GM12891 (cell line): ENCODE data around the gene GAR1.

ENCODE experiments used
- DNase-seq: peaks from one replicate; pipeline ENCODE4 v3.0.0; 2011; ENCODE audit warnings: low spot score; ENCODE audit not compliant: insufficient read length
- FAIRE-seq: peaks from 2 replicates; lab custom pipeline; 2011; peaks lifted over from hg19 to GRCh38; lab: Jason Lieb, UNC
- PAX5 ChIP-seq: IDR thresholded peaks from 2 replicates; pipeline ENCODE4 v1.6.1; 2011; ENCODE audit warnings: low read length, moderate library complexity, mild to moderate bottlenecking; ENCODE audit not compliant: insufficient read depth, severe bottlenecking
- POLR2A ChIP-seq: IDR thresholded peaks from 2 replicates; pipeline ENCODE4 v1.6.1; 2011; ENCODE audit warnings: low read depth, low read length, control low read depth
- POLR2AphosphoS5 ChIP-seq: IDR thresholded peaks from 2 replicates; pipeline ENCODE4 v1.6.1; 2011; ENCODE audit warnings: low read depth, low read length, control low read depth
- POU2F2 ChIP-seq: IDR thresholded peaks from 2 replicates; pipeline ENCODE4 v1.6.1; 2011; ENCODE audit warnings: low read depth, mild to moderate bottlenecking, control low read depth, low read length, moderate library complexity
- SPI1 ChIP-seq: IDR thresholded peaks from 2 replicates; pipeline ENCODE4 v1.6.1; 2011; ENCODE audit warnings: low read depth, low read length, control low read depth
- TAF1 ChIP-seq: IDR thresholded peaks from 2 replicates; pipeline ENCODE4 v1.6.1; 2011; ENCODE audit warnings: low read depth, low read length, control low read depth

Gene GAR1

GRCh38 chr4:109870061-109870460 is 54.5 kb downstream of the GAR1 start:
- FAIRE-seq (no peak), DNase-seq (no peak)
- no peak for TF ChIP-seq TAF1
- no peak for TF ChIP-seq PAX5
- TF ChIP-seq SPI1: no peak
- no peak for TF ChIP-seq POU2F2
- TF ChIP-seq POLR2AphosphoS5: no peak
- TF ChIP-seq POLR2A: no peak

- no peak for FAIRE-seq
- DNase-seq: no peak
- TF ChIP-seq PAX5 (no peak), TAF1 (no peak), SPI1 (no peak), POLR2A (no peak), POLR2AphosphoS5 (no peak), POU2F2 (no peak)
Observed at GRCh38 chr4:109872065-109872464, 56.5 kb downstream of the GAR1 start.

DNA sequence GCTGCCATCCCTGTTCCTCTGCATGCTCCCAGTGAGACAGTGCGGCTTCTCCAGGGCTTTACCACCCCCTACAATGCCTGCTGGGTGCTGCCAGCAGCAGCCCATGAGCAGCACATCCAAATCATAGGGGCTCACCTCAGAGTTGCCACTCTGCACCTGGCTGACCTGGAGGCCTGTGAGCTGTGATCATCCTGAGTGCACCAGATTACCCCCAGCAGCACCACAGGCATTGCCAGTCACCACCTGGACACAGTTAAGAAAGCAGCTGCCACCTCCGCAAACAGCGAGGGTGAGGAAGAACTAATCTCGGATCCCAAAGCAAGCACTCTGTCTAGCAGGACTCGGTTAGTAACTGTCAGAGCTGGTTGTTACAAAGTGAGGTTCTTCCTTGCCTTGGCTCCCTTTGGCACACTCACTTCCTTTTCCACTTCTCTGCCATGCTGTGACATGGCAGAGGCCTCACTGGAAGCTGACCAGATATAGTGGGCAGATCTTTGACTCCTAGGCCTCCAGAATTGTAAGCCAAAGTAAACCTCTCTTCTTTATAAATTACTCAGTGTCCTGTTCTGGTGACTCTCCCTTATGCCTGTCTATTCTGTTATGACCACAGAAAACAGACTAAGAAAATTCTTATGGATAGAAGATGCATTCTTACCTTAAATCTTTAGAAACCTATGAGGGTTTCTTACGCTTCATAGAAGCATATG is 57.5 kb downstream of the GAR1 start:
- DNase-seq (no peak), FAIRE-seq (no peak)
- TF ChIP-seq POLR2A (no peak), TAF1 (no peak), POLR2AphosphoS5 (no peak)

- no peak for TF ChIP-seq POLR2AphosphoS5
- TF ChIP-seq PAX5: no peak
- TF ChIP-seq POLR2A: no peak
- no peak for TF ChIP-seq SPI1
- TF ChIP-seq TAF1: no peak
- FAIRE-seq: no peak
- no peak for DNase-seq
Observed at GRCh38 chr4:109873791-109874514, 58.4 kb downstream of the GAR1 start.
